A549 treated with DMSO at 1 μM for 4 hours (cell line): ENCODE measurements around the gene GABRB2. TPM values are rescaled to one million over a fixed set of nuclear protein-coding genes. Genes with fewer than 3 reads are reported as not detected.

Source experiments
- total RNA-seq: library from RNA; stranded (reverse); fragments of 200-300 nt; extraction: Qiagen RNA extraction; gene quantifications from 5 replicates; pipeline ENCODE4 v1.2.3, GENCODE V29; 2022; ENCODE audit warnings: low read depth

Gene GABRB2
- total RNA-seq = not detected in 5 replicates

GRCh38 chr5:161546470-161547301 is at the start of gene GABRB2:
Gene GABRB2, minus strand, starts transcription at chr5:161546725. Its CDS starts 82 bp downstream, at chr5:161546643.

Other genes starting within 250 kb of the GABRB2 start
- gene GABRA6, start 139.0 kb upstream of the GABRB2 start, total RNA-seq = not detected in 5 replicates